Stimulated activated CD8-positive, alpha-beta memory T cell treated with anti-CD3 and anti-CD28 coated beads, Interleukin-15, amount 100 ng/mL, for 4 hours (primary cell): ENCODE data around the gene ETFA.
"Not testable (repeated sequence)": the region's sequence is repeated elsewhere in the genome, so short reads cannot be mapped to it uniquely, and the experiment has no call there.

Source experiments
- DNase-seq, 2 donors: peaks; one replicate each; pipeline ENCODE4 v3.0.0-alpha.2; 2020; ENCODE audit warnings: low read depth in 2 of 2

ETFA gene

DNA sequence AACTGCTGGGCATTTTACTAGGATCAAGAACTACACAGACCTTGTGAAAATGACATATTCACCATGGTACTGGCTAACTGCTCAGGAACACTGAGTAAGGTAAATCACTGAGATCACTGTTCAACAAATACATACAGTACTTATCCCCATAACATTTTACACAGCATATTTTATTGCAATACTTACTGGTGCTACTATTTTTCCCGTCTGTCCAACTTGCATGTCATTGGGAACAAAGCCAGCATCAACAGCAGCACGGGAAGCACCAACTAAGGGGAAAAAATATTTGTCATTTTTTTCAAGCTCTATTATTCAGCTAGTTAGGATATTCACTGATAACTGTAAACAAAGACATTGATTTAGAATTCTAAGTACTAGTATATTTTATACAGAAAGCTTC lies 37.0 kb downstream of the ETFA start:
- no peak for DNase-seq

DNA sequence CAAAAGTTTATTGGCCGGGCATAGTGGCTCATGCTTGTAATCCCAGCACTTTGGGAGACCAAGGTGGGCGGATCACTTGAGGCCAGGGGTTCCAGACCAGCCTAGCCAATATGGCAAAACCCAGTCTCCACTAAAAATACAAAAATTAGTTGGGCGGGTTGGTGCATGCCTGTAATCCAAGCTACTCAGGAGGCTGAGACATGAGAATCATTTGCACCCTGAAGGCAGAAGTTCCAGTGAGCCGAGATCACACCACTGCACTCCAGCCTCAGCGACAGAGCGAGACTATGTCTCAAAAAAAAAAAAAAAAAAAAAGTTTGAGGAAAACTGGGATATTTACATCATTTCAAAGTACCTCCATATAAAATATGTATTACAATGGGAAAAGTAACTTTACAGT lies 40.4 kb downstream of the ETFA start:
- DNase-seq = no peak

DNA sequence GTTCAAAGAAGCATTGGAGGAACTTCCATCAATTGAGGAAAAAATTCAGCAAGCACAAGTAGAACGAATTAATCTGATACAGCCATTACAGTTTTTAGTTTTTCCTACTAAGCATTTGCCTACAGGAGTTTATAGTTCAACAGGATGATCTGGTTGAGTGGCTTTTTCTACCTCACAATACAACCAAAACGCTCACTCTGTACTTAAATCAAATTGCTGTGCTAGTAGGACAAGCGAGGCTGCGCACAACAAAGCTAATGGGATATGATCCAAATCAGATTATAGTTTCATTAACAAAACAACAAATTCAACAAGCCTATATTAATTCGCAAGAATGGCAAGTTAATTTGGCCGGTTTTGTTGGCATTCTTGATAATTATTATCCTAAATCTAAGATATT lies 44.2 kb downstream of the ETFA start:
- DNase-seq = no peak

DNA sequence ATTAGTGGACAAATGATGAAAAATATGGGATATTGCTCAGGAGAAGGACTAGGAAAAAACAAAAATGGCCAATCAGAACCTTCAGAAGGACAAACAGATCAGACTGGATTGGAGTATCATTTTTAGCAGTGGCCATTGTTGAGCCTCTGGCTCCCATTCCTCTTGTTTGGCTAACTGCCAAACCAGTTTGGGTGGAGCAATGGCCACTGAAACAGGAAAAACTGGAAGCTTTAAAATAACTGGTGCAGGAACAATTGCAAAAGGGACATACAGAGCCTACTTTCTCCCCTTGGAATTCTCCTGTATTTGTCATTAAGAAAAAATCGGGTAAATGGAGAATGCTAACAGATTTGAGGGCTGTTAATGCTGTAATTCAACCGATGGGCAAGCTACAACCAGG lies 45.5 kb downstream of the ETFA start:
- DNase-seq = not testable (repeated sequence)

DNA sequence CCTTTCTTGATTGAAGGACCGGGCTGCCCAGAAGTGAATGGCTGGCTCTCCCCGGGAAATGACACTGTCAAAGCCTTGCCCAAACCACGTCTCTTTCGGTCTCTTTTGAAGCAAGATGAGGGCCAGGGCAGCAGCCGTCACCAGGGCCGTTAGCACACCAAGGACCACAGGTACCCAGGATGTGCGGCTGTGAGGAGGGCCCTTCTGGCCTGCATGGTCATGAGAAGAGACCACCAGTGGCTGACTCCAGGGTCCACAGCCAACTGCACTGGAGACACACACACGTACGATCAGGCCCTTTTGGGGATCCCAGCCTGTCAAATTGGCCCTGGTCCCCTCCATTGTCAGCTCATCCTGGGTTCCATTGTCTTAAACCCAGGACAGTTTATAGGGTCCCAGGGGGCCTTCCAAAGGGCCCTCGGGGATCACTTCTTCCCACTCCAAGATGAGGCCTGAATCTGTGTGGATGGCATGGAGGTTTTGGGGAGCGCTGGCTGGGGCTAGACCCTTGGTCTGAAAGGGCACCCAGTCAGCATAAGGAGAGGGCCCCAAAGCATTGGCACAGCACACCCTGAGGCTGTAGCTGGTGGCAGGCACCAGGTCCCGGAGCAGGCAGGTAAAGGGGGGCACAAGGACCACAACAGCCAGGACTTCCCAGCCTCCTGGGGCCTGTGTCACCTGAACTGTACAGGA lies 50.9 kb downstream of the ETFA start:
- DNase-seq = no peak

DNA sequence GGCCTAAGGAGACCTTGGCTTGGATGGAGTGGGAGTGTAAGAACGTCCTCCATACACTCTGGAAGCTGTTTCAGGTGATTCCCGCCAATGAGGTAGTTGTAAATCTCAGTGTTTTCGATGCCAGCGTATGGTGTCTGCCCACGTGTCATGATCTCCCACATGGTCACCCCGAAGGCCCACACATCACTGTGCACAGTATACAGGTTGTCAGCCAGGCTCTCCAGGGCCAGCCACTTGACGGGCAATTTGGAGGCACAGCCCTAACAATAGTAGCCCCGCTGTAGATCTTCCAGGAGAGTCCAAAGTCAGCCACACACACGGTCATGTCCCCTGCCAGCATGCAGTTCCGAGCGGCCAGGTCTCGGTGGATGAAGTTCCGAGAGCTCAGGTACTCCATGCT lies 51.9 kb downstream of the ETFA start:
- DNase-seq = no peak

DNA sequence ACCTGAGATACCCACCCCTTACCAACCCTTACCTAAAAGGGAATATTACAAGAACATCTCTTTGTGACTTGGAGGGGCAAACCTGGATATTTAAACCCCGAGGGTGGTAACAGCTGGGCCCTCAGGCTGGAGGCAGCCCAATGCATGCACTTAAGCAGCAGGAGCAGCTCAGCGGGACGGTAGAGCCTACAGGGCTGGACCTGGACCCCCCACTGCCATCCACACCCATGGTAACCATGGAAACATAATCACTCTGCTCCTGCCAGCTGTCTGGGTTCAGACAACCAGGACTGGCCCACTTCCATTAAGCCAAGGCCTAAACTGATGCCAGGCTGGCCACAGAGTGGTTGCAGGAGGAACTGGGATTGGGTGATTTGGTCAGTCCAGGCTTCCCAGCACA lies 52.8 kb downstream of the ETFA start:
- DNase-seq = no peak

DNA sequence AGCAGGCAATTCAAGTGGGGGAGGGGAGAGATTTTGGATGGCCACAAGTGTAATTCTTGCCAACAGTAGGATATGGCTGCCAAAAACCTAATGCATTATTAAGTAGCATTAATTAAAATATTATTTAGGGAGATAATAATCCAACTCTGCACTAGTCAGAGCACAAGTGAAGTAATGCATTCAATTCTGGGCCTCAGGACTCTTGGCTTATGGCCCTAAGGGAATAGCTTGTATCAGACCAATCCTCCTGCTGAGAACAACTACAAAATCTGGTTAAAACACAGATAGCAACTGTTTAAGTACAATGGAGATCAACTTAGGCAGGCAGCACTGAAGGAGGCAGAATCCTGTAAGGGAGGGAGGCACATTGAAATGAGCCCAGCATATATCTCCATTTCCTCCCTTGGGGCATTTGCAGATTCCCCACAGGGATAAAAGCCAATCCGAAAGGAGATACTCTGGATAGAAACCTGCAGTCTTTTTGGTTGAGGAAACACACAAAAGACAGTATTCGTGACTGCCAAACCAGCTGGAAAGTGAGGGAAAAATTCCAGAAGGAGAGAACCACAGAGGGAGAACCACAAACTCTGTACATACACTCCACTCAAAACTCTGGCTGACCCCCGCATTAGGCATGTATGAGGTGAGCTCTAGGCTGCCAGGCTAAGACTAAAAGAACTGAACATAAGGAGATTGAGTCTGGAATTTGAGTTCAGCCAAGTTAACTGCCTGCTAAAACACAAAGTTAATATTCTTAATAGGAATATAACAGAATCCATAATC lies 57.4 kb downstream of the ETFA start:
- DNase-seq = no peak

DNA sequence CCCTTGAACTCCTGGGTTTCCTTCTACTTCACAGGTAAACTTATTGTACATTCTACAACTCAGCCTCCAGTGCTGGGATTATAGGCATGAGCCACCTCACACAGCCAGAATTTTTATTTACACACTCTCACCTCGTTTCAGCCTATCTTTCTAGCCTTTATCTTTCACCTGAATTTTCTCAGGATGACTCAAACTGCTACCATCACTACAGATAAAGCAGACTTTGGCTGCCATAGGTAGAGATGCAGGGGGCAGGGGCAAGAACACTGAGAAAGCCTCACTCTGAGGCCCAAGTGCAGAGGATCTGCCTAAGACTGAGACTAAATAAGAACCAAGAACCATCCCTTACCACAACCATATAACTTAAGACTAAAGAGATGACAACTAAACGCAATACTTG lies 59.0 kb downstream of the ETFA start:
- no peak for DNase-seq

DNA sequence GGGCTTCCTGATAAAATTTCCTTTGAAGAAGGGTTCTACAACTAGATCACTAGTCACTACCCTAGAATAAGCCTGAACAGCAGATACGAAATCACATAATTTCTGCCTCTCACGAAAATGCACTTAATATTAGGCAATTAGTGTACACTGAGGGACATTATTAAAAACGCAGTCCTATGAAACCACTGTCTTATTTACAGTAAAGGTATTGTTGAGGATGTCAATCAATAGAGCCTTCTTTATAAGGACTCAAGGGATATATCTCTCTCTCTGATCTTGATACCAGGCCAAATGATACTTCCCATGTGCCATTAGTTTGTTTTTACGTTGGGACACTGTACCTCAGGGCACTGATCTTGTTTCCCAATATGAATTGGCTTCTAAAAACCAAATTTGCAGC lies 59.6 kb downstream of the ETFA start:
- no peak for DNase-seq

DNA sequence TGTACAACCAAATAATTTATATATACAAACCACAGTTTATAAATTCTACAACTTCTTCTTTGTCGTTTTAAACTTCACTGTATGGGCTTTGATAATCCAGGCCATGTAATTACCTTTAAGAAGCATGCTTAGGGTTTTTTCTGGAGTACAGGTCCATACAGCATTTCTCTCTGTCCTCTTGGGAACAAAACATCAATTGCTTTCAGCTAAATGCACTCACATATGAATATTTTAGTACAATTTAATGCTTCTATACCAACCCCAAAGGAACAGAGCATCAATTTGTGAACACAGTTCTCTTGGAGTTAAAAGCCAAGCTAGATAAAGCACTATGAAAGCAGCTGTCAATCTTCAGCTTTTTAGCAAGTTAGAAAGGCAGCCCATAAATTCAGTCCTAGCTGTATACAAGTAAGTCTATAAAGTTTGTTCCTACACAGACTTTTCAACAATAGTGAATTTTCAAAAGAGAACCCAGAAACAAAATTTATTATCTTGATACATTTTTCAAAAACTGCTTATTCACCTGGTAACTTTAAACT lies 66.1 kb downstream of the ETFA start:
- DNase-seq = no peak

DNA sequence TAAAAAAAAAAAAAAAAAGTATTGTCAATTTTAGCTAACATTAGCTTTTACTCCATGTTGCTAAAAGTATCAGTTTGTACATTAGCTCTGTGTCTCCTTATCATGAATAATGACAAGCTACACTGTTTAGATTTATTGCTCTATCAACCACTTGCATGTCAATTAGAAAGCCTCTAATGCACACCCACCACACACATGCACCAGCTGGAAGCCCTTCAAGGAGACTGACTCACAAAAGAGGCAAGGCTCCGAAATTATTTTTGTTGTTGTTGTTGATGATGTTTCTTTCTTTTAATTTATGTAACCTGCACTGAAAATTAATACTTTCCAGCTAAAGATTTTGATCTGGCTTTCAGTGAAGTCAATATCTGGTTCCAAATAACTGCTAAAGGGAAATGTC lies 71.5 kb downstream of the ETFA start:
- DNase-seq = no peak

DNA sequence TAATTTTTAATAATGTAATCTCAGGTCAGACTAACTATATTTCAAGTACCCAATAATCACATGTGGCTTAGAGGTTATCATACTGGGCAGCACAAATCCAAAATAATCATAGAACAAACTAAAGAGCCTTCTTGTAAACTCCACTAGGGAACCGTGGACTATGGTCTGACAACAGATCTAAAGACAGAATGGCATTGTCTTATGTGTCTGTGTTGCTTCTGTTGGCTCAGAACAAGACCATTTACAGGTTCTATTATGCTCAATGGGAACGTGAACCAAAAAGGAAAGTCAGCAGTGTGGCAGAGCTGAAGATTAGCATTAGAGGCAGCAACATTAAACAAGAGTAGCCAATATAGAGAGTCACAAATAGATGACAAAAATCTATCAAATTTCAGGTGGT lies 74.9 kb downstream of the ETFA start:
- no peak for DNase-seq

DNA sequence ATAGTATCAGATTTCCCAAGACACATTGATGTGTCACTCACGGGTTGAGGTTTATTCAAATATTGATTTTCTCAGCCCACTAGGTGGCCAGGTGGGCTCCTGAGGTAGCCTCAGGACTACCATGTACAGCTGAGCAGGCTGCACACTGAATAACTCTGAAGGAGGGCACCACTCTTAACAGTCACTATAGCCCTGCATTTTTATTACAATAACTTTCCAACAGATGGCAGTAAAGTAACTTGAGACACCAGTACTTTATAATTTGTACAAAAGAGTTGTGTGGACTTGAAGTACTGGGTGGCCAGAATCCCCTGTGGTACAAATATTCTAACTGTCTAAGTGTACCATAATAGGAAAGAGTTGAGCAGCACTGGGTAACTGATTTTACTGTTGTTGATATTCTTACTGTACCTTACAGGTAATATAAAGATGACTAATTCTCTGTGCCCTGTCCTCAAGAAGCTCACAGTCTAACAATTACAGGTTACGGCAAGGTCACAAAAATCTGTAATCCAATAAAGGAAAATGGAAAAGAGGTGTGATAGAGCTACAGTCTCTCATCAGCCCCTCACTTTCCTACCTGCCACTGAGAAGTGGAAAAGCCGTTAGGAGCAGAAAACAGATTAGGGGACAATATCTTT lies 76.0 kb downstream of the ETFA start:
- DNase-seq = no peak

DNA sequence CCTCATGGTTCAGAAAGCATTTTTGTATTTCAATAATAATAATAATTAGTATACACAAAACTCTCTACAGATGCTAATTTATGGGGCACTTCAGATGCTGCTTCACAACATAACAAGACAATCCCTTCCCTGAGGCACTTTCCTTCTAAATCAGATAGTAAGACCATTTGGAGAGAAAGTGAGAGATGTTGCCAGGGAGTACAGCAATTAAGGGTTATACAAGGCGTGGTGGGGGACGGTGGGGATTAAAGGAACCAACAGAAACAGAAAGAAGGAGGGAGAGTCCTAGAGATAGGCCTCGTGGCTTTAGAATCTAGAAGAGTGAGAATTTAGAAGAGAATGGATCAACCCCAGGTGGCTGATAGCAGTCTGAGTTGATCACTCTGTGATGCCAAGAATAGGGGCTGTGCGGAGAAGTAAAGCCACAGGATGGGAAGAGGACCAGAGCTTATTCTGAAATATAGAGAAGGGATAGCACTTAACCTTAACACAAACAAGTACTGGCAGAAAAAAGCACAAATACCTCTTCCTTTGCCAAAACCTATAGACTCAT lies 76.9 kb downstream of the ETFA start:
- DNase-seq = no peak

DNA sequence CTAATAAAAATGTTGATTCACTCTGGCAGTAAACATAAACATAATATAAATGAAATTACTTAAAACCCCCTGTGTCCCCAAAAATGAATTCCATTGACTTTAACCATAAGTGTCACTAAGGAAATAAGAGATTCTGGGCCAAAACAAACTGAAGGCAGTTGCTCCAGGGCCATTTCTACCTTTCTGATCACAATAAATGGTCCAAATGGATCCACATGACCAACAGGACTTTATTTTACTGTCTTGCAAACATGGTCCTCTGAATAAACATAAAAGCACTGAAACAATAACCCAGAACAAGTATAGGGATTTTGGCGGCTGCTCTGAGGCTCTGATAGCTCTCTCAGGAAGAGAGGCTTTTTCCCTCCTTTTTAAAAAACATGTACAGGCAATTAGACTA lies 77.3 kb downstream of the ETFA start:
- DNase-seq = no peak

DNA sequence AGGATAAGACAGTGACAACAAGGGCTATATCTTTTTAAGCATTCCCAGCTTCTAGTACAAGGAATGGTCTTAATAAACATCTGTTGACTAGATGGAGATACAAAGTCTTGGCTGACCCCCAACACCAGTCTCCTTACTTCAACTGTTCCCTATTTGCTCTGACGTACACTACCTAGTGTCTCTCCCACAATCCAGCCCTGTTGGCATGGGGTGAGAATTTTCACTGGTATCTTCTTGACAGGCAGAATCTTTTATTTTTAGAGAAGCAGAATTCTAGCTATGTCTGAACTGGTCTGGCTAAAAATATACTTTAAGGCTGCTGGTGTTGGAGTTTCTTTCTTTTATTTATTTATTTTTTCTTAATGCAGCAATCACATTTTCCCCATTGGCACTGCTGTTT lies 82.0 kb downstream of the ETFA start:
- no peak for DNase-seq

DNA sequence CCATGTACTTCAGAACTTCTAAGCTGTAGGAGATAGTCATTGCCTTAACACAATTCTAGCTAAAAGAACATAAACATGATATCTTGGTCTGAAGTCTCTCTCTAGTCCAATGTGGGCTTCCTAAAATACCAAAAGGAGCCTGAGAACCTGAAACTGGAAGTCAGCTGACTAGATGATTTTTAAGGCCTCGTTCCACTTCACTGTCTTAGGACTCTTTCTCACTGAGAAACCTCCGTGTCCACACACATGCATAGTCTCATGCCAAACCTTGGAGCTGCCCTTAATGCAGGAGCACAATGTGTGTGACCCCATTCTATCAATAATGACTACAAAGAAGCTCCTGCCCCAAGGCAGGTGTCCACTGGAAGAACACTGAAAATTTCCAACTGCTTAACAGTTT lies 87.7 kb downstream of the ETFA start:
- no peak for DNase-seq

DNA sequence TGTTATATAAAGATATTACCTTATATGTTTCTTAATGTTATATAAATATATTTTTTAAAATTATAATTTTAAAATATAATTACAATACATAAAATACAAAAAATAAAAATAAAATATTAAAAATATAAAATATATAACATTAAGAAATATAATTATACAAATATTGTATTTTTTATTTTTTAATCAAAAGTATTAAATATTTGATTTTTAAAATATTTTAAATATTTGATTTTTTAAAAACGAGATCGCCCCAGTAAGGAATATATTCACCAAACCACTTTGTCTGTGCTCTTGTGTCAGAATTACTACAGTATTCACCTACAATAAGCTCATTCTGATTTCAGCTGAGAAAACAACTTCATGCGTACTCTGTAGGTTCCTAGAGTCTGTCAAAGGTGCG lies 89.1 kb downstream of the ETFA start:
- DNase-seq = no peak

DNA sequence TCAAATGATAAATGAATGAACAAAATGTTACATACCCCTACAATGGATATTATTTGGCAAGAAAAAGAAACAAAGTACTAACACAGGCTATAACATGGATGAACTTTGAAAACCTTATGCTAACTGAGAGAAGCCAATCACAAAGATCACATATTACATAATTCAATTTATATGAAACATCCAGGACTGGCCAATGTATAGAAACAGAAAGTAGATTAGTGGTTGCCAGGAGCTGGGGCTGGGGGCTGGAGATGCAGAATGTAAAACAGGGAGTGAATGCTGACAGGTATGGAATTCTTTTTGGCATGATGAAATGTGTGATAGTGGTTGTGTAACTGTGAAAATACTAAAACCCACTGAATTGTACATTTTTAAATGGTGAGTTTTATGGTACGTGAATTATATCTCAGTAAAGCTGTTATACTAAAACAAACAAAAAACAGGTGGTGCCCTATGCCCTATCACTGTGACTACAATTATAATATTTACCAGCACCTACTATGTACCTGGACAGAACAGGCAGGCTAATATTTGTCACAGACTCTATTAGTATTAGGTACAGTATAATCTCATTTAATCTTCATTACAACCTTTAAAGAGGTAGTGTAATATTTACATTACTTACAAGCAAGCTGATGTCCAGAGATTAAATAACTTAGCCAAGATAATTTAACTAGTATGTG lies 90.0 kb downstream of the ETFA start:
- no peak for DNase-seq

DNA sequence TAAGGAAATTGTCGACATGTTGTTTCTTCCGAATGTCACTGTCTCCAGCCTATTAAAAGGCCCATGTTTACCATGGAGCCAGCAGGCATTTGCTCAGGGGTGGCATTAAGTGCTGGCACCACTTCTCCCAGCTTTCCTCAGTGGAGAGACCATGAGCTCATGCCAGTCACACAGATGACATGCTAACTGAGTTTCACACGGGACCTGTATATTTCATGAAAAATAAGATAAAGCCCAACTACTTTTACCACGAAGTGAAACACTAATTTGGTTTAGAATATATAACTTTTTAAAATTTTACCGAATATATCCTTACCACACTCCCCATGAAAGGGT lies 93.4 kb downstream of the ETFA start:
- DNase-seq = no peak
